PC-3 (cell line): ENCODE results near the gene MYO3B. TPM values are rescaled to one million over a fixed set of nuclear protein-coding genes. Genes with fewer than 3 reads are reported as not detected.

Source experiments
- ATAC-seq: fragments of 200-7000 bp; cut with Tn5 transposase; 2 replicates; pipeline ENCODE4 v1.9.1; 2020; ENCODE audit warnings: mild to moderate bottlenecking, moderate library complexity
- BruUV-seq: library from RNA; stranded (reverse); fragments of 400-500 nt; replicated peaks from 2 replicates; lab custom pipeline; 2021; lab: Mats Ljungman, UMichigan
- CTCF ChIA-PET: fragments of 300-600 bp; sonication (Branson Sonifier 250); formaldehyde crosslinking; loops from one replicate; lab custom pipeline; 2022; ENCODE audit warnings: antibody characterized with exemption; lab: Charles Lee
- POLR2A ChIA-PET: fragments of 300-600 bp; sonication (Branson Sonifier 250); formaldehyde crosslinking; loops from one replicate; lab custom pipeline; 2022; ENCODE audit warnings: antibody characterized with exemption; ENCODE audit not compliant: unreplicated experiment; lab: Charles Lee
- DNase-seq: peaks from one replicate; pipeline ENCODE4 v3.0.0-alpha.2; 2015
- H2AFZ ChIP-seq: fragments of 300-600 bp; sonication (generic); 2 replicates; pipeline ENCODE4 v1.6.0; 2016; ENCODE audit warnings: antibody characterized with exemption, low read length
- H3F3A ChIP-seq: fragments of 300-600 bp; sonication (generic); one replicate; pipeline ENCODE4 v1.6.0; 2017; ENCODE audit warnings: antibody characterized with exemption, low read length, control low read depth, mild to moderate bottlenecking; ENCODE audit not compliant: unreplicated experiment
- H3K27ac ChIP-seq: fragments of 300-600 bp; sonication (generic); 2 replicates; pipeline ENCODE4 v1.5.1; 2016; ENCODE audit warnings: mild to moderate bottlenecking, low read length
- H3K27me3 ChIP-seq: fragments of 300-600 bp; sonication (generic); 2 replicates; pipeline ENCODE4 v1.6.1; 2016; ENCODE audit warnings: low read length, mixed read lengths
- H3K36me3 ChIP-seq: fragments of 300-600 bp; sonication (generic); 2 replicates; pipeline ENCODE4 v1.6.1; 2016; ENCODE audit warnings: low read depth, mixed run types, low read length, mixed read lengths
- H3K4me1 ChIP-seq: fragments of 300-600 bp; sonication (generic); 2 replicates; pipeline ENCODE4 v1.5.1; 2016; ENCODE audit warnings: low read length; ENCODE audit not compliant: insufficient read depth
- H3K4me2 ChIP-seq: fragments of 300-600 bp; sonication (generic); 2 replicates; pipeline ENCODE4 v1.6.0; 2016; ENCODE audit warnings: low read length
- H3K4me3 ChIP-seq: fragments of 300-600 bp; sonication (generic); 2 replicates; pipeline ENCODE4 v1.5.1; 2016; ENCODE audit warnings: mild to moderate bottlenecking, low read length, mixed read lengths
- H3K79me2 ChIP-seq: fragments of 300-600 bp; sonication (generic); 2 replicates; pipeline ENCODE4 v1.6.1; 2017; ENCODE audit warnings: low read length, mixed read lengths
- H3K9ac ChIP-seq: fragments of 300-600 bp; sonication (generic); 2 replicates; pipeline ENCODE4 v1.6.0; 2016; ENCODE audit warnings: mild to moderate bottlenecking, low read length
- H3K9me2 ChIP-seq: fragments of 300-600 bp; sonication (generic); replicated peaks from 2 replicates; pipeline ENCODE4 v1.6.1; 2016; ENCODE audit warnings: mixed run types, low read length, mixed read lengths
- H3K9me3 ChIP-seq: fragments of 300-600 bp; sonication (generic); 2 replicates; pipeline ENCODE4 v1.6.1; 2016; ENCODE audit warnings: low read length, mixed read lengths
- H4K20me1 ChIP-seq: fragments of 300-600 bp; sonication (generic); 2 replicates; pipeline ENCODE4 v1.6.1; 2016; ENCODE audit warnings: low read length, mixed read lengths
- EZH2 ChIP-seq: fragments of 300-600 bp; sonication (generic); IDR thresholded peaks from one replicate; pipeline ENCODE4 v1.6.1; 2017; ENCODE audit warnings: antibody characterized with exemption, mild to moderate bottlenecking, low read length; ENCODE audit not compliant: unreplicated experiment
- EZH2phosphoT487 ChIP-seq: fragments of 300-600 bp; sonication (generic); IDR thresholded peaks from 2 replicates; pipeline ENCODE4 v1.6.1; 2018; ENCODE audit warnings: mild to moderate bottlenecking, antibody characterized with exemption, low read length, borderline replicate concordance
- intact Hi-C: fragments of 100-400 bp; cut with micrococcal nuclease; formaldehyde crosslinking; loops from 2 replicates; pipeline ENCODE4 v1.9.0; 2023
- total RNA-seq: library from RNA; depleted of rRNA; stranded (reverse); fragments of >200 nt; gene quantifications from 2 replicates; pipeline ENCODE4 v1.2.3, GENCODE V29; 2014
- TF ChIP-seq, protein P1 (sequence below): fragments of 300-600 bp; sonication (generic); conservative IDR thresholded peaks from 2 replicates; pipeline ENCODE4 v1.5.1; 2017; ENCODE audit warnings: antibody characterized with exemption, low read depth, mild to moderate bottlenecking, low read length

MYO3B gene
- total RNA-seq, 1 experiment from 2014 or later: 1.1 TPM

DNA sequence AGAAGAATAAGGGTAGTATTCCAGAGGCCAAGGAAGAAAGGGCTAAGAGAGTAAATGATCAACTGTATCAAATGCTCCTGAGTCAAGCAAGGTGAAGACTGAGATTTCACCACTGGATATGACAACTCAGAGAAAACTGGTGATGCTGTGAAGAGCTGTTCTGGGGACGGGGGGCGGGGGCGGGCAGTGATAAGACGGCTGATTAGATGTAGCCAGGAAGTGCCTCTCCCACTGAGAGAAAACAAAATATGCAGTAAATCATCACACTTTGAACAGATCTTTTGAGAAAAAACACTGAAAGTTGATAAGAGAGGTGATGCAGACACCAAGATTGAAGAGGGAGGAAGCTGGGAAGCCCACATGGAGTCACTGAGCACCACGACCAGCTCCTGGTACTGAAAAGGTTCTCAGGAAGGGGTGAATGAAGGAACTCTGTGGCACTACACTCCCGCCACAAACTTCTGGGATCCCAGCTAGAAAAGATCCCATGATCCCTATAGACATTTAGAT is 75.8 kb downstream of the MYO3B start:
- Histone ChIP-seq H3K4me2 (no peak overlapping the region), H3K27me3 (no peaks in the 10 kb centered on the region), H3F3A (no peaks in the 10 kb centered on the region), H3K36me3 (no peaks in the 10 kb centered on the region), H3K4me1 (no peaks in the 10 kb centered on the region), H4K20me1 (no peaks in the 10 kb centered on the region), H3K9ac (no peak overlapping the region), H3K9me3 (no peaks in the 10 kb centered on the region), H3K4me3 (no peak overlapping the region), H3K79me2 (no peaks in the 10 kb centered on the region), H3K9me2 (no peaks in the 10 kb centered on the region), H3K27ac (no peak overlapping the region), H2AFZ (no peak overlapping the region)
- CTCF ChIA-PET: no interaction called here
- TF ChIP-seq EZH2phosphoT487 (no peak), EZH2 (no peak)
- TF ChIP-seq, protein P1, sequence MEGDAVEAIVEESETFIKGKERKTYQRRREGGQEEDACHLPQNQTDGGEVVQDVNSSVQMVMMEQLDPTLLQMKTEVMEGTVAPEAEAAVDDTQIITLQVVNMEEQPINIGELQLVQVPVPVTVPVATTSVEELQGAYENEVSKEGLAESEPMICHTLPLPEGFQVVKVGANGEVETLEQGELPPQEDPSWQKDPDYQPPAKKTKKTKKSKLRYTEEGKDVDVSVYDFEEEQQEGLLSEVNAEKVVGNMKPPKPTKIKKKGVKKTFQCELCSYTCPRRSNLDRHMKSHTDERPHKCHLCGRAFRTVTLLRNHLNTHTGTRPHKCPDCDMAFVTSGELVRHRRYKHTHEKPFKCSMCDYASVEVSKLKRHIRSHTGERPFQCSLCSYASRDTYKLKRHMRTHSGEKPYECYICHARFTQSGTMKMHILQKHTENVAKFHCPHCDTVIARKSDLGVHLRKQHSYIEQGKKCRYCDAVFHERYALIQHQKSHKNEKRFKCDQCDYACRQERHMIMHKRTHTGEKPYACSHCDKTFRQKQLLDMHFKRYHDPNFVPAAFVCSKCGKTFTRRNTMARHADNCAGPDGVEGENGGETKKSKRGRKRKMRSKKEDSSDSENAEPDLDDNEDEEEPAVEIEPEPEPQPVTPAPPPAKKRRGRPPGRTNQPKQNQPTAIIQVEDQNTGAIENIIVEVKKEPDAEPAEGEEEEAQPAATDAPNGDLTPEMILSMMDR: no peak
- DNase-seq (no peak), ATAC-seq (no peak)
- BruUV-seq: no TSS peak
- POLR2A ChIA-PET: no interaction called here
- intact Hi-C loops: no loop called here

DNA sequence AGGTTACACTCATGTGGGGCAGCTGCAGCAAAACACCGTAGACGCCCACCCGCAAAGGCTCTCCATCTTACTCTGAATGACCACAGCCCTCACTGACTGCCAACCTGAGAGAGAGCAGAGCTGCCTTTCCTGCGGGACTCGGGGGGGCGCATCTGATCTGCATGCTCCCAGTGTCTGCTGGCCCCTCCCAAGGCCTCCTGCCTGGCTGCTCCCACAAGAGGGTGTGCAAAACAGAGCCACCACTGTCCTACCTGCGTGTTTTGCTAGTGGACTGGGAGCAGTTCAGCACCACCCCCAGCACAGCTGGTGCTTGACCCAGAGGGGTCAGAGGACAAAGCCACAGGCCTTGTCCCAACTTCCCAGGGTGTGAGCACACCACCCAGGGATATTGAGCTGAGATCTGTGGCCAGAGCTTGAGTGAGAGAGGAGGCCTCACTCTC is 76.4 kb downstream of the MYO3B start:
- ChIA-PET POLR2A (no interaction called here), CTCF (no interaction called here)
- Histone ChIP-seq H3K4me2 (no peak overlapping the region), H3F3A (no peaks in the 10 kb centered on the region), H3K27ac (no peak overlapping the region), H3K79me2 (no peaks in the 10 kb centered on the region), H3K4me3 (no peak overlapping the region), H4K20me1 (no peaks in the 10 kb centered on the region), H2AFZ (no peak overlapping the region), H3K9ac (no peak overlapping the region), H3K9me2 (no peaks in the 10 kb centered on the region), H3K27me3 (no peaks in the 10 kb centered on the region), H3K9me3 (no peaks in the 10 kb centered on the region), H3K4me1 (no peaks in the 10 kb centered on the region), H3K36me3 (no peaks in the 10 kb centered on the region)
- ATAC-seq (no peak), DNase-seq (no peak)
- no TSS peak for BruUV-seq
- TF ChIP-seq EZH2phosphoT487: no peak
- TF ChIP-seq, protein P1: no peak
- TF ChIP-seq EZH2: no peak
- intact Hi-C loops: no loop called here

DNA sequence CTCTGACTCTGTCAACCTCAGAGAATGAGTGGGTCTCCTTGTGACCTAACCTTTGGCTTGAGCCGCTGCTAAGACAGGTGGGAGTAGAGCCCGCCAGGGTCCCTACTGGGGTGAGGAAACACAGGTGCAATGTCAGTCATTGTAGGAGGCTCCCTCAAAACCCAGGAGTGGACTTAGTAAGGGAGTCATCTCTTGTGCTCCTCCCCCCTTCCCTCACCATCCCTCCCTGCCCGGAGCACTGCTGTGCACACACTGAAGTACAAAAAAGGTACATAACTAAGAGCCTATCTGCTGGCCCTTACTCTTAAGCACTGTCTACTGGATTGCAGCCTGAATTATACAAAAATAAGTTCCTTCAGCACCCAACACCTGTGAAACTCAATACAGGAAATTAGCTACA is 77.2 kb downstream of the MYO3B start:
- no peak for DNase-seq
- POLR2A ChIA-PET: no interaction called here
- no TSS peak for BruUV-seq

More for the DNA sequence above, 77.2 kb downstream of the MYO3B start:
- Histone ChIP-seq H3K9ac (no peak overlapping the region), H4K20me1 (no peaks in the 10 kb centered on the region), H3K4me1 (no peaks in the 10 kb centered on the region), H3K9me3 (no peaks in the 10 kb centered on the region), H3K79me2 (no peaks in the 10 kb centered on the region), H3K27ac (no peak overlapping the region), H3K9me2 (no peaks in the 10 kb centered on the region), H3K27me3 (no peaks in the 10 kb centered on the region), H3K36me3 (no peaks in the 10 kb centered on the region), H2AFZ (no peak overlapping the region), H3K4me3 (no peak overlapping the region), H3K4me2 (no peak overlapping the region), H3F3A (no peaks in the 10 kb centered on the region)
- TF ChIP-seq EZH2 (no peak), EZH2phosphoT487 (no peak)
- TF ChIP-seq, protein P1: no peak
- intact Hi-C loops: no loop called here
- no peak for ATAC-seq
- CTCF ChIA-PET: no interaction called here
